HG03045 (cell line): ENCODE data around the gene USP15.

Source experiments
- ATAC-seq: cut with Tn5 transposase; IDR thresholded peaks from one replicate; pipeline ENCODE4 v1.9.1; 2021; ENCODE audit warnings: mild to moderate bottlenecking, moderate library complexity; ENCODE audit not compliant: unreplicated experiment

USP15 gene

DNA sequence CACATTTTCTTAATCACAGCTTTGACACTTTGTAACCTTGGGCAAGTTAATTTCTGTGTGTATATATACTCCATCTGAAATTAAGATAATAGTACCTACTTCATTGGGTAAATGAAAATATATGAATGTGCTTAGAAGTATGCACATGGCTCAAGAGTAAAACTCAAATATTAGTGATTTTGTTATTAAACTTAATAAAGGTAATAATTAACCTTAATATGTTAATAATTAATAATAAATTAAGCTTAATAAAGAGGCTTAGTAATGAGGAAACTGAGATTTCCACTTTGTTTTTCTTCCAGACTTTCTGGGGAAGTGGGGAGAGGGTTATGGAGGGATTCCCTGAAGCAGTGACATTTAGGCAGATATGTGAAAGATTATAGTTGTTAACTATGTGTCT, 19.8 kb downstream of the USP15 start:
- no peak for ATAC-seq

DNA sequence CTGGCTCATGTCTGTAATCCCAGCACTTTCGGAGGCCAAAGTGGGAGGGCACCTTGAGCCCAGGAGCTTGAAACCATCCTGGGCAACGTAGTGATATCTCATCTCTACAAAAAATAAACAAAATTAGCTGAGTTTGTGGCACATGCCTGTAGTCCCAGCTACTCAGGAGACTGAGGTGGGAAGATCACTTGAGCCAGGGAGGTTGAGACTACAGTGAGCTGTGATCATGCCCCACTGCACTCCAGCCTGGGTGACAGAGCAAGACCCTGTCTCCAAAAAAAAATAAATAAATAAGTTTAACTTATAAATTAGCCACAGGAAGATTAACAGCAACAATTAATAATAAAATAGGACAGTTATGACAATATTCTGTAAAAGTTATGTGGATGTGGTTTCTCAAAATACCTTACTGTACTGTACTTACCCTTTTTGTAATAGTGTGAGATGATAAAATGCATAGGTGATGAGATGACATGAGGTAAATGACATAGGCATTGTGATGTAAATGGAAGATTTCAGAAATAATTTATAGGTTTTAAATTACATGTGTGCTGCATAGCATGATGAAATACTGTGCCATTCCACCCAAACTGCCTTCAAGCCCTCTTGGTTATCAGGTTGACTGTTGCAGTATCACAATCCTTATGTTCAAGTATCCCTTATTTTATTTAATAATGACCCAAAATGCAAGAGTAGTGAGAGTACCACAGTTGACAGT, 22.0 kb downstream of the USP15 start:
- no peak for ATAC-seq

DNA sequence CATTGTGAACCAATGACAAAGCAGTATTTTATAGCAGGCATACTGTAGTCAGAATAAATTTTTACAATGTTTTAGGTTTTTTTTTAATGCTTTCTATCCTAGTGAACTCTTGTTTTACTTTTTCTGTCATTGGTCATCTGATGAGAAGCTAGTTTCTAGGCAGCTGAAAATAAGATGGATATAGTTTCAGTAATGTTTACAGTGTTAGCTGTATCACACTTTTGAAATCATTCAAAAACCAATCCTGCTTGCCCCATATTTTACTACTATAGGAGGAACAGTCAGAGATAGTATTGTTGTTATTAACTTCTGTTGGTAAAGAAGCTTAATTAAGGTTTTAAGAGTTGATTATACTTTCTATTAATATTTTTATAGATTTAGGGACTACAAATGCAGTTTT, 24.5 kb downstream of the USP15 start:
- ATAC-seq, result no peak

DNA sequence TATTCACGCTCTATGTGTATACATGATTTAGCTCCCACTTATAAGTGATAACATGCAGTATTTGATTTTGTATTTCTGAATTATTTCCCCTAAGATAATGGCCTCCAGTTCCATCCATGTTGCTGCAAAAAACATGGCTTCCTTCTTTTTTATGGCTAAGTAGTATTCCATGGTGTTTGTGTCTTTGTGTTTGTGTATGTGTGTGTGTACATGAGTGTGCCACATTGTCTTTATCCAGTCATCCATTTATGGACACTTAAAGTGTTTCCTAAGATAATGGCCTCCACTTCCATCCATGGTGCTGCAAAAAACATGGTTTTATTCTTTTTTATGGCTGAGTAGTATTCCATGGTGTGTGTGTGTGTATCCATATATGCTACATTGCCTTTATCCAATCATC, 25.1 kb downstream of the USP15 start:
- no peak for ATAC-seq

DNA sequence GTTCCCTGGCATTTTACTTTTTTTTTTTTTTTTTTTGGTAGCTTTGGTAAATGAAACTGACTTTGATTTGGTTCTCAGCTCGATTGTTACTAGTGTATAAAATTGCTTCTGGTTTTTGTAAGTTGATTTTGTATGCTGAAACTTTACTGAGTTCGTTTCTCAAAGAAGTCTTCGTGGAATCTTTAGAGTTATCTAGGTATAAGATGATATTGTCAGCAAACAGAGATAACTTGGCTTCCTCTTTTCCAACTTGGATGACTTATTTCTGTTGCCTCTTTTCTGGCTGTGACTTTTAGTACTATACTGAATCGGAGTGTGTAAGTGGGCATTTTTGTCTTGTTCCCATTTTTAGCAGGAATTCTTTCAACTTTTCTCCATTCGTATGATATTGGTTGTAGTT, 28.1 kb downstream of the USP15 start:
- no peak for ATAC-seq

DNA sequence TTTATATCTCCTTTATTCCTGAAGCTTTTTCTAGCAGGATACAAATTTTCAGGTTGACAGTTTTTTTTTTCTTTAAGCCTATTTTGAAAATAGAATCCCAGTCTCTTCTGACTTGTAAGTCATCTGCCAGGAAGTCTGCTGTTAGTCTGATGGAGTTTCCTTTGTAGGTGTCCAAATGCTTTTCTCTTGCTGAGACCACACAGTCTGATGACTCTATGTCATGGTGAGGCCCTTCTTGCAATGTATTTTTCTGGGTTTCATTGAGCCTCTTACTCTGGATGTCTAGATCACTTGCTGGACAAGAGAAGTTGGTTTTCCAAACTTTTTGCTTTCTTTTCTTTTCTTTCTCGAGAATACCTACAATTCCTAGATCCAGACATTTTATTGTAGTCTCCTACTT, 30.6 kb downstream of the USP15 start:
- no peak for ATAC-seq

DNA sequence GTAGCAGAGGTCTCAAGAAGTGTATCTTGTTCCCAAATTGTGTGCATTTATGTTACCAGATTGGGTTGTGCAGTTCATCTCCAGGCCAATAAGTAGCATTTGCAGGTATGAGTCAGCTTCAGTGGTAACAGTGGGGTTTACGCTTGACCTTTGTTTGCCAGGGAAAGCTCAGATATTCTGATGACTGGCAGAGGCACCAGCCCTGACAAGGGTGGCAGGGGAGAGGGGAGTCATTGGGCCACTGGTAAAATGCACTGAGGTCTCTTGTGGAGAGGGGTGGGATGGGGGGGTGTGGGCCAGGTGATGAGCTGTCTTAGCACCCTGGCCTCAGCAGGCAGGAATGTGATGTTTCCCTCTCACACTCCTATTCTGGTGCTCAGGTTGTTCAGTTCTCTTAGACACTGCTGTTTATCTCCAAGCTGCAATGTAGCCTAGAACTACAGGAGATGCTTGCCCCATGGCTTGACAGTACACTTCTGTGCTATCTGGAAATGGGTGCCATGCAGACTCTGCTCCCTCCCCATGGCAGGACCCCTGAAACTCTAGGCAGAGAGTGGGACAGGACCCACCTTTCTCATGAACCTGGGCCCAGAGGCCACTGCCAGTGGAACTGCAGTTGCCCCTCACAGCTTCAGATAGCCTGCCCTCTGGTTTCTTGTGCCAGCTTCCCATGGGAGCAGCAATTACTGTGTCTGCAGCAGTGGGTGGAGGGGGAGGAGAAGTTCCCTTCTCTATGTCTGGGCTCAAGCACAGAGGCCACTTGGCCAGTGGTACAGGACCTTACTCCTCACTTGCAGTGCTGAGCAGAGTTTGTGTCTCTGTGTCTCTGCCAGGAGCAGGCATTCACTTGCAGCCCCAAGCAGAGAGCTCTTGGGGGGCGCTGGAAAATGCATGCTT, 31.9 kb downstream of the USP15 start:
- ATAC-seq, result no peak

DNA sequence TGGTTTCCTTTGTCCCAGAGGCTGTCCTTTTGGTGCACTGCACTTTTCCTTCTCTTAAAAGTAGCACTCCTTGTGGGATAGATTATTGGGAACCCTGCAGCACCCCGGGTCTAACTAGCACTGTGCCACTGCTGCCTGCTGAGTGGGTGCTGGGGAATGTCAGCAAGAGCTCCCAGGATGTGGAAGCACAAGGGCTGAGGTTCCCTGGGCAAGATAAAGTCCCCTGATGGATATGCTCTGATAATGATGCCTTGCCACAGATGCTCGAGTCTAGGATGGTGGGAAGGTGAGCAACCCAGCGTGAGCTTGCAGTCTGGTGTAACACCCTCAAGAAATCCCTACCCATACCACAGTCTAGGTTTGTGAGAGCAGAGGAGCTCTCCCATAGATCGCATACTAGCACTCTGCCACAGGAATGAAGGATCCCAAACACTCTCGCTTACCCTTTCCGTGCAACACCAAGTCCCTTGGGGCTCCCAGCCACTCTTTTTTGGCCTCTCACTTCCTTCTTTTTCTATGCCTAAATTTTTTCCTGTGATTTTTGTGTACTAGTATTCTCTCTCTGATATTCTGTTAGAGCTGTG, 32.6 kb downstream of the USP15 start:
- ATAC-seq, result no peak

DNA sequence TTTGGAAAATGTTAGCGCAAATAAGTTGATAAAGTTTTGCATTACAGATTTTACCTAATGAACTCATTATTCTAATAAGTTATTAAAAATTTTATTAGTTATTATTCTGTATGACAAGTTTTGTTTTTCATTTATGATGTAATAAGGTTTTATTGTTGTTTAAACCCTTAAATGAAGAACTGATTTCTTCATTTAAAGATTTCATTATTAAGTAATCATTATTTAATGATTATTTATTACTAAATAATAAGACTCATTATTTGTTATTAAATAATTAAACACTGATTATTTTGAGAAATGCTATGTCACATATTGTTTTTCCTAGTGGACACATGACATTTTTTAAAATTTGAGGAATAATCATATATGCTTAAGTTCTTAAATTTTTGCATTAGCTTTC, 34.2 kb downstream of the USP15 start:
- no peak for ATAC-seq

DNA sequence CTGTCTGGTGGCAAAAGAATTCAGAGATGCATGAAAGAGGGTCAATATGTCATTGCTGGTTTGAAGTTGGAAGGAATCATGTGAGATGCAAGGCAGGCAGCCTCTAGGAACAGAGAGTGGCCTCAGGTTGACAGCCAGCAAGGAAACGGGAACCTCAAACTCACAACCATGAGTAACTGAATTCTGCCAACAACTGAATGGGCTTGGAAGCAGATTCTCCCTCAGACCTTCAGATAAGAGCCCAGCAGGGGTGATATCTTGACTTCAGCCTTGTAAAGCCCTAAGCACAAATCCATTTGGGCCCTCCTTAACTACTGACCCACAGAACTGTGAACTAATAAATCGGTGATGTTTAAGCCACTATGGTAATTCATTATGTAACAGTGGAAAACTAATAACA, 35.8 kb downstream of the USP15 start:
- ATAC-seq, result no peak

DNA sequence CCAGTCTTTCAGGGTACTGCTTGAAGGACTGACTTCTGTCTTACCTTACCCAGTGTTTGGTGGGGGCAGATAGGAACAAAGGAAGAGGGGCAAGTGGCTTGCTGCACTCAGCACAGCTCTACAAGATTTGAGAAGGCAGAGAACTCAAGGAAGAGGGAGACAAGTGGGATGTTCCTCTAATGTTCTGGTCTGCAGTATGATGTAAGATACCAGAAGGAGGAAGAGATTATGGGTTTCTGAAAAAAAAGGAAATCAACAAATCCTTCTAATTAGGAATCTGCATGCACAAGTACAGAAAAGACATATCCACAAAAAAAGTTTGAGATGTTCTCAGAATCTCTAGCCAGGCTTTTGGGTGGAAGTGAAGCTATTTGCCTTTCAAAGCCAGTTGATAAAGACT, 37.1 kb downstream of the USP15 start:
- no peak for ATAC-seq

DNA sequence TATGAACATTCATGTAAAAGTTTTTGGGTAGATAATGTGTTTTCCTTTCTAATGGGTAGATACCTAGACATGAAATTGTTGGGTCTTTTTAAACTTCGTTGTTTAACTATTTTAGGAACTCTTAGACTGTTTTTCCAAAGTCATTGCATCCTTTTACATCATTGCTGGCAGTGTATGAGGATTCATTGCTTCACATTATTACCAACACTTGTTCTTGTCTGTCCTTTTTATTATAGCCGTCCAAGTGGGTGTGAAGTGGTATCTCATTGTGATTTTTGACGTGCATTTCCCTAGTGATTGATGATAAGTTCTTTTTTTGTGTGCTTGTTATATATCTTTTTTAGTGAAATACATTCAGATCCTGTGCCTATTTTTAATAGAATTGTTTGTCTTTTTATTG, 39.4 kb downstream of the USP15 start:
- ATAC-seq, result no peak

DNA sequence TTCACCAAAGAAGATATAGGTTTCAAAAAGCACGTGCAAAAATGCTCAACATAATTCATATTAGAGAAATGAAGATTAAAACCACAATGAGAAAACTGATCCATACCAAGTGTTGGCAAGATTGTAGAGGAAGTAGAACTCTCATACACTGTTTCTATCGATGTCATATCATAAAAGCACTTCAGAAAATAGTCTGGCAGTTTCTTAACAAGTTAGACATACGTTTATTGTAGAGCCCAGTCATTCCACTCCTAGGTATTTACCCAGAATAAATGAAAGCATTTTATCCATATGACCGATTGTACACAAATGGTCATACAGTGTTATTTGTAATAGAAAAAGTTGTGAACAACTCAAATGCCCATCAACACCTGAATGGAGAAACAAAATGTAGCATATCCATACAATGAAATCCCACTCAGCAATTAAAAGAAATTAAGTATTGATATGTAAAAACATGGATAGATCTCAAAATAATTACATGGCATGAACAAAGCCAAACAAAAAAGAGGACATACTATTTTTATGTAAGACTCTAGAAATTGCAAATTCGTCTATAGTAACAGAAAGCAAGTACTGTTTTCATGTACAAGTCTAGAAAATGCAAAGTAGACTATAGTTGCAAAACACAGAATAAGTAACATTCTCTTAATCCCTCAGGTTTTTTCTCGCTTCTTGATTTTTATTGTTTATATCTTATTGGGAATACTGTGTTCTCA, 41.0 kb downstream of the USP15 start:
- ATAC-seq, result no peak

DNA sequence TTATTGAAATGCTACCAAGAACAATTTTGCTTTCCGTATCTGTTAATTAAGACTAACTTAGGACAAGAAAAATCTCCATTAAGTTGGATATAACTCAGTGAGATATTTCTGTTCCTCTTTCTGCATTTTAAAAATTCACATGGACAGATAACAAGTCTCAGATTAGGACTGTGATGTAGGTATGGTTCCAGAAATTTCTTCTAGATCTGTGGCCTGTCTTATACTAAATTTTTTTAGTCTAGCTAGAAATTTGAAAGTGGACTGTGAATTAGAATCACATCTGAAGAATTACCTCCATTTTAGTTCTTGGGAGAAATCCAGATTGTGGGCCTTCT, 41.6 kb downstream of the USP15 start:
- no peak for ATAC-seq

DNA sequence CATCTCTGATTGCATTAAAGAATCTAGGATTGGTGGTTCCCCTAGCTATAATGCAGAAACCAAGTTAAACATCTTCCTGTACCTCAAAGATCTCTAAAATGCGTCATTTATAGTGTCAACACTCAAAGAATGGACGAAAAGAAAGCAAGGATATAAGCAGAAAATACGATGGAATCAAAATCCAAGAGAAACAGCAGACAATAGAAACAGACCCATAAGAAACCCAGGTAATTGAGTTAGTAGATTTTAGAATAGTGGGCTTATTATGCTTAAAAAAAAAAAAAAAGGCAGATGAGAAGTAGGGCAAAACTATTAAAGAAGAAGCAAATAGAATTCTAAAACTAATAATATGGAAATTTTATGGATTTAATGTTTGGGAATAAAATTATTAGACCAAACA, 44.4 kb downstream of the USP15 start:
- no peak for ATAC-seq

DNA sequence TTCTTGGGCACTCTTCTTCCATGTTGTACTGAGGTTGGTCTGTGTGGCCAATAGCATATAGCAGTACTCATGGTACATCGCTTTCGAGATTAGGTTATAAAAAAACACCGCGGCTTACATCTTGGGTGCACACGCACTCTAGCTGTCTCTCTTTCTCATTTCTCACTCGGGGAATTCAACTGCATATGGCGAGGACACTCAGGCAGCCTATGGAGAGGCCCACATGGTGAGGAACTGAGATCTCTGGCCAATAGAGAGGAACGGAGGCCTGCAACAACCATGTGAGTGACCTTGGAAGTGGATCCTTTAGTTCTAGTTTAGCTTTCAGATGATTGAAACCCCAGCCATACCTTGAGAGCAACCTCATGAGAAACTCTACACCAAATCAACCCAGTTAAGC, 45.6 kb downstream of the USP15 start:
- ATAC-seq, result no peak

DNA sequence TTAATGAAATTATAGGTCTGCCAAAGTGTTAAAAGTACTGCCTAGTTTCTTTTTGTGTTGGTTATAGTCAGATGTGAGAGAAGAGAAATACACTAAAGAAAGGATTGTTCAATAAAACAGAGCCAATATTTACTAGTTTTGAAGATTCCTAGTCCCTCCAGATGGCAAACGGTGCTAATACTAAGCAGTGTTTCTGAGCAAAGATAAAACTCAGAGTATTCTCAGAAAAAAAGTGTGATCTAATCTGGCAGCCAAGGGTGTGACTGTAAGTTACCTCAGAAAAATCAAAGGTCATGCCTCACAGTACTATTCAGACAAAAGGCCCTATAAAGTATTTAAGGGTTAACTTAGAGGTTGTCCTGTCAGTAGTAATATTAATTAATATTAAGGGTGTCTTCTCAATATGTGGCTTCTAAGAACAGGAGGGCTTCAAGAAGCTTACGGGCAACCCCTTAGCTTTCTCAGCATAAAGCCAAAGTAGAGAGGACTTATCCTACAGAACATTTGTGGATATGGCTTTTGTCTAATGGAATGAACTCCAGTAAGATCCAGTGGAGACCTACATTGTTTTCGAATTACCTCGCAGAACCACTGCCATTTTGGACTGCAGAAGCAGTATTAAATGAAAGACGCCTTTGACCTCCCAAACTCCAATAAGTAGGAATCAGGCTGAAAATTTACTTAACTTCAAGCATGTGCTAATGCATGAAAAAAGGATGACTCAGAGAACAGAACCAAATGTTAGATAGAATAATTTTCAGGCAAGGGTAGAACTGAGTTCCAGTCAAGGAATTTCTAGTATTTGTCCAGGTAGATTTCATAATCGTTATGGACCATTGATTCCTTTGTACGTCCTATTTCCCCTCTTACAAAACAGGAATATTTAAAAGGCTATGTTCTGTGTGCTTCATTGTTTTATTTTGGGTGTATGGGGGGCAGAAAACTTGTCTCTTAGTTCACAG, 46.6 kb downstream of the USP15 start:
- no peak for ATAC-seq

DNA sequence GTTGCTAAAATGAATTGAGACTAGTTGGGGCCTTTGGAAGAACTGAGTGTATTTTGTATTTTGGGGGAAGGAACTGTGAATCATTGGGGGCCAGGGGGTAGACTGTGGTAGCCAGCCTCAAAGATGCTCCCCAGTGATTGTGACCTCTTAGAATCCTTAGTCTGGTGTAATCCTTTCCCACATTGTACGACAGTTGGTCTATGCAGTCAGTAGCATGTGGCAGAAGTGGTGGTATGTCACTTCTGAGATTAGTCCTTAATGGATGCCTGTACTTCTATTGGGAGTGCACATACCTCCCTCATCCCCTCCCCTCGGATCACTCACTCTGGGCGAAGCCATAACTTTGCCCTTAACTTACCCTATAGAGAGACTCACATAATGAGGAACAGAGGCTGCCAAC, 48.0 kb downstream of the USP15 start:
- no peak for ATAC-seq

DNA sequence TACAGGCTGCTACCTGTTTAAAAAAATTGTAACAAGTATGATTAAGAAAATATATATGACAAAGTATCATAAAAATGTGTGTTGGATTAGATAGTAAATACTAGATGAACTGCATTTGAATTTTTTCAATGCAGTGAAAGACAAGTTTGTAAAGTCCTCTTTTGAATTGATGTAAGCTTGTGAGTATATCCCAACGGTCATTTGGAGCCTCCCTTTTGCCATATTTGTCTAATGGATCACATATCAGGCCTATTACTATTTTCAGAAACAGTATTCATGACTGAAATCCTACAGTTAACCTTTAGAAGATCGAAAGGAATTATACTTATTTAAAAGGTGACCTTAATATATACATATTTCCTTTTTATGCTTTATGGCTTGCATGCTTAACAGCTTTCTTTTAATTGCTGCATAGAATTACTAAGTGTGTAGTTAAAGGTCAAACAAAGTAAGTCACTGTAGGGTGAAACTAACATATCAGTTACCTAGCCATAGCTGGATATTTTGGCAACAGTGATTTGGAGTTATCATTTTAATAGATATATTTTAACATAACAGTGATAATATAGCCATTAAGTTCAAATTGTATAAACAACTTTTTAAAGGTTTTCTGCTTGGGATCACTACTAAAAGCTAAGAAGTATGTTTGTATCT, 53.6 kb downstream of the USP15 start:
- ATAC-seq, result no peak

DNA sequence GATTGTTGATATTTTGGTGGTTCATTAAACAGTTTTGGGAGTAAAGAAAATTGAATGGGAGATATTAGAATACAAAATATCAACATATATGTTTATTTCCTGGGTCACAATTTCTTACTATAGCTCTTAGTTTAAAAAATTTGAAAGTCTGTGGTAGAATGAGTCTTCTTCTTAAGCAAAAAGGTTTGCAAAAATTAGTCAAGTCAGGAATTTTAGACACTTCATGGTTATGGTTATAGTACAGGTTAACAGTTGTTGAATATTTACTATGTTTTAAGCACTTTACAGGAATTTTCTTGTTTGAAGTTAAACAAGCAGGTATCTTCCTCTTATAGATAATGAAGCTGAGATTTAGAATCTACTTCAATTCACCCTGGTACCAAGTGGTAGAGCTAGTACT, 56.8 kb downstream of the USP15 start:
- no peak for ATAC-seq
